ENCODE data around the gene GNAQ. TPM values are rescaled to one million over a fixed set of nuclear protein-coding genes. Genes with fewer than 3 reads are reported as not detected.

Gene GNAQ
- total and polyA plus RNA-seq, 2 experiments from 2014 or later, result 21.1 to 43.1 TPM

GRCh38 chr9:77891128-77891800 lies 140.3 kb downstream of the GNAQ start (continued):
- TF ChIP-seq ZNF462 (CRISPR knock-in tag; IDR thresholded peaks at IDR 0.05), result no peak

- H4K20me1 ChIP-seq (replicated peaks; ENCODE audit: insufficient read depth), result no peaks in the 10 kb centered on the region
- no peak overlapping the region for H3K4me2 ChIP-seq
- H3K36me3 ChIP-seq (ENCODE audit: insufficient read depth), result no peaks in the 10 kb centered on the region
- Mint-ChIP-seq H3K36me3 (ENCODE audit: low read depth) (0 out of 3 replicates have a peak, but pooled peaks cover 2% of the 10 kb centered on the region), H3K27me3 (ENCODE audit: insufficient read depth, low read depth, poor library complexity) (no peaks in the 10 kb centered on the region), H3K27ac (no peak overlapping the region), H3K4me3 (no peak overlapping the region), H3K4me1 (peaks cover 37% of the 10 kb centered on the region), H3K9me3 (no peaks in the 10 kb centered on the region)
- no peak overlapping the region for H3K4me3 ChIP-seq
- TF ChIP-seq JUNB (IDR thresholded peaks at IDR 0.05; ENCODE audit: unreplicated experiment) (no peak), POLR2AphosphoS5 (IDR thresholded peaks at IDR 0.05; ENCODE audit: low read depth) (no peak), STAT1 (IDR thresholded peaks at IDR 0.05; ENCODE audit: unreplicated experiment) (no peak), EZH2phosphoT487 (IDR thresholded peaks at IDR 0.05; ENCODE audit: unreplicated experiment) (no peak), ZNF462 (CRISPR knock-in tag; IDR thresholded peaks at IDR 0.05) (no peak)
- peaks cover 9% of the 10 kb centered on the region; the same call in 1 of the 2 replicates for H3K79me2 ChIP-seq (replicated peaks; ENCODE audit: insufficient read depth)
- ATAC-seq (no peak), DNase-seq (ENCODE audit: low spot score) (no peak)
- no peaks in the 10 kb centered on the region for H3K9me2 ChIP-seq (ENCODE audit: insufficient read depth)
- H3K4me1 ChIP-seq (ENCODE audit: insufficient read depth), result peaks cover 37% of the 10 kb centered on the region
- H3K27ac ChIP-seq (ENCODE audit: low read depth), result no peak overlapping the region
- H3K27me3 ChIP-seq (ENCODE audit: insufficient read depth), result no peaks in the 10 kb centered on the region
- no peak overlapping the region for H2AFZ ChIP-seq
- H3F3A ChIP-seq (replicated peaks; ENCODE audit: low read depth), result no peaks in the 10 kb centered on the region
Measured at GRCh38 chr9:77887662-77888061, 143.9 kb downstream of the GNAQ start.
